ENCODE results near the gene TAF1C. TPM values are rescaled to one million over a fixed set of nuclear protein-coding genes. Genes with fewer than 3 reads are reported as not detected.

The TAF1C gene
- total and polyA plus RNA-seq, 2 of the 4 experiments (the other 2 are of a cell fraction), result 7.3 to 35.5 TPM

DNA sequence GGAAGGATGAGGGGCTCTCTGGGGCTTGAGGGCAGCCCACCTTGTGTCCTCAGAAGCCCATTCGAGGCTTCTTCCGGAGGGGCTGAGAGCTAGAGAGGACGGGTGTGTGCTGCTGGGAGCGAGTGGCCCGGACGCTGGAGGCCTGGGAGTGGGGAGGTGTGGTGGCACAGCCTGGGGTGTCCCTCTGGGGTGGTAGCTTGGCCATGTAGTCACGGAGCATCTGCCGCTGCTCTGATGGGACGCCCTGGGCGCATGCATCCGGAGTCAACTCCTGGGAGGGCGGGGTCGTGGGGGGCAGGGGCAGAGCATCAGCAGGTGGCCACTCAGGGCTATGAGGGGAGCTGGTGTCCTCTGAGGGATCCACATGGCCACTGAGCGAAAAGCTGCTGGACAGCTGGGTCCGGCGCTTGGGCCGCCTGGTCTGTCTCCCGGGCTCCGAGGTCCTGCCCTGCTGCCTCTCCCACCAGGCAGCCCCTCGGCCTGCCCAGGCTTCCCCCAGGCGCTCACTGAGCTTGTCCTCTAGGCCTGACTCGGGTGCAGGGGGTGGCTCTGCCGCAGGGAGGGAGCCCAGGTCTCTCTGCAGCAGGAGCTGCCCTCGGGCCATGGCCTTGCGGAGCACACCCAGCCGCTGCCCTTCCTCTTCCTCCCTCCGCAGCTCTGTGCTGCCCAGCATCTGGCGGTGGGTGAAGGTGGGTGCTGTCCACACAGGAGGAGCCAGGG is 7.8 kb downstream of the TAF1C start:
- DNase-seq (no peak), ATAC-seq (ENCODE audit: low read depth) (no peak)
- no peak overlapping the region for H4K91ac ChIP-seq (ENCODE audit: insufficient read depth, low read depth, low read length)
- H4K5ac ChIP-seq (ENCODE audit: low read depth, low read length), result no peak overlapping the region
- H2BK120ac ChIP-seq (ENCODE audit: low read depth, low read length), result no peak overlapping the region
- H3K4me1 ChIP-seq (ENCODE audit: control insufficient read depth, insufficient read depth, low read length), result peaks cover 15% of the 10 kb centered on the region
- peaks cover 22% of the 10 kb centered on the region for H4K20me1 ChIP-seq (ENCODE audit: insufficient read depth, low read length)
- H3K23ac ChIP-seq (ENCODE audit: low read depth, low read length), result no peak overlapping the region
- H3K4ac ChIP-seq (ENCODE audit: low read depth, low read length), result no peak overlapping the region
- H3K9me3 ChIP-seq (ENCODE audit: control insufficient read depth, insufficient read depth, low read length), result no peaks in the 10 kb centered on the region
- no peak overlapping the region for H3K56ac ChIP-seq (ENCODE audit: extremely low read depth, insufficient read depth, low read length)
- H3K4me2 ChIP-seq (ENCODE audit: low read depth, low read length), result no peak overlapping the region
- H2BK15ac ChIP-seq (ENCODE audit: low read depth, low read length), result no peak overlapping the region
- dilution Hi-C loops (cut with HindIII; ENCODE audit: low sequenced_read_pairs, unreplicated experiment), result no loop called here
- no peak overlapping the region for H3K4me3 ChIP-seq (ENCODE audit: insufficient read depth, low read depth, low read length)
- H3K79me1 ChIP-seq (ENCODE audit: low read depth in 1 of 2, low read length in 2 of 2), result peaks cover 7 to 34% of the 10 kb centered on the region in 2 experiments
- H3K9ac ChIP-seq (ENCODE audit: low read depth, low read length), result no peak overlapping the region
- peaks cover 51% of the 10 kb centered on the region for H3K36me3 ChIP-seq (ENCODE audit: control insufficient read depth, insufficient read depth, low read length)
- in situ Hi-C loops (cut with MboI; ENCODE audit: low sequenced_read_pairs), result loop anchor here (5.0 to 10.0 kb wide), 2 partner anchors 92 to 214 kb away; partner anchors contain the start of gene NECAB2
- H3K18ac ChIP-seq (ENCODE audit: low read depth, low read length), result no peak overlapping the region
- H3K14ac ChIP-seq (replicated peaks; ENCODE audit: low read depth, low read length), result no peak overlapping the region
- POLR2A ChIA-PET (ENCODE audit: unreplicated experiment), result interaction anchor here (0.8 kb wide), 1 partner anchor 128 kb away, joined by 3 read pairs; no protein-coding TSS in a partner anchor
- no TSS peak for BruUV-seq (replicated peaks)
- peak overlapping the region; percentile 57 for H2AK9ac ChIP-seq (replicated peaks; ENCODE audit: low read depth, low read length, poor library complexity)
- WGBS, 2 experiments (ENCODE audit: extremely low coverage in 2 of 2, insufficient read length in 1 of 2), result 86% methylated on average over 11 of the region's 28 CpGs; no CpG with 5 or more reads in 1 of the 2 experiments
- no peaks in the 10 kb centered on the region for H3K27me3 ChIP-seq (ENCODE audit: control insufficient read depth, insufficient read depth, low read length)
- H2AK5ac ChIP-seq (ENCODE audit: low read depth, low read length), result no peak overlapping the region
- no peak overlapping the region for H2BK20ac ChIP-seq (ENCODE audit: low read depth, low read length)
- H2AFZ ChIP-seq (replicated peaks; ENCODE audit: low read length, poor library complexity), result no peak overlapping the region
- no peak overlapping the region for H3K27ac ChIP-seq (ENCODE audit: insufficient read depth, low read length)
- no peak overlapping the region for H4K8ac ChIP-seq (ENCODE audit: low read depth in 2 of 2, low read length in 2 of 2)
- no peak overlapping the region for H2BK5ac ChIP-seq (ENCODE audit: low read depth, low read length, poor library complexity, severe bottlenecking)
- H3K9me1 ChIP-seq (ENCODE audit: insufficient read depth, low read length), result peaks cover 12% of the 10 kb centered on the region; the same call in 1 of the 2 replicates
- CTCF ChIA-PET, result interaction anchor here (0.9 kb wide), 3 partner anchors 8 to 129 kb away, joined by 3 to 4 read pairs (median 3); partner anchors contain the start of genes MBTPS1 and TAF1C
- intact Hi-C loops (cut with micrococcal nuclease), result loop anchor here (5.0 kb wide), 3 partner anchors 62 to 128 kb away; partner anchors contain the start of gene MBTPS1
- TF ChIP-seq, protein P1, sequence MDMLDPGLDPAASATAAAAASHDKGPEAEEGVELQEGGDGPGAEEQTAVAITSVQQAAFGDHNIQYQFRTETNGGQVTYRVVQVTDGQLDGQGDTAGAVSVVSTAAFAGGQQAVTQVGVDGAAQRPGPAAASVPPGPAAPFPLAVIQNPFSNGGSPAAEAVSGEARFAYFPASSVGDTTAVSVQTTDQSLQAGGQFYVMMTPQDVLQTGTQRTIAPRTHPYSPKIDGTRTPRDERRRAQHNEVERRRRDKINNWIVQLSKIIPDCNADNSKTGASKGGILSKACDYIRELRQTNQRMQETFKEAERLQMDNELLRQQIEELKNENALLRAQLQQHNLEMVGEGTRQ (IDR thresholded peaks at IDR 0.05; ENCODE audit: low read depth, low read length), result no peak
- TF ChIP-seq RAD21 (IDR thresholded peaks at IDR 0.05; ENCODE audit: low read length) (no peak), CHD1 (IDR thresholded peaks at IDR 0.05; ENCODE audit: low read depth, low read length) (no peak), MAZ (IDR thresholded peaks at IDR 0.05; ENCODE audit: borderline replicate concordance, low read depth, low read length) (no peak), CEBPB (IDR thresholded peaks at IDR 0.05; ENCODE audit: low read depth, low read length) (no peak), FOS (IDR thresholded peaks at IDR 0.05; ENCODE audit: low read depth, low read length) (no peak), NFE2L2 (IDR thresholded peaks at IDR 0.05; ENCODE audit: low read depth, low read length) (no peak), MXI1 (IDR thresholded peaks at IDR 0.05; ENCODE audit: borderline replicate concordance, low read depth, low read length) (no peak), POLR2A (IDR thresholded peaks at IDR 0.05; ENCODE audit: low read depth, low read length) (no peak), BHLHE40 (IDR thresholded peaks at IDR 0.05; ENCODE audit: low read depth, low read length) (no peak), MAFK (IDR thresholded peaks at IDR 0.05; ENCODE audit: low read depth, low read length) (no peak), SMC3 (IDR thresholded peaks at IDR 0.05; ENCODE audit: low read depth, low read length) (no peak), RFX5 (IDR thresholded peaks at IDR 0.05; ENCODE audit: low read depth, low read length) (no peak)
- TF ChIP-seq, protein P2, sequence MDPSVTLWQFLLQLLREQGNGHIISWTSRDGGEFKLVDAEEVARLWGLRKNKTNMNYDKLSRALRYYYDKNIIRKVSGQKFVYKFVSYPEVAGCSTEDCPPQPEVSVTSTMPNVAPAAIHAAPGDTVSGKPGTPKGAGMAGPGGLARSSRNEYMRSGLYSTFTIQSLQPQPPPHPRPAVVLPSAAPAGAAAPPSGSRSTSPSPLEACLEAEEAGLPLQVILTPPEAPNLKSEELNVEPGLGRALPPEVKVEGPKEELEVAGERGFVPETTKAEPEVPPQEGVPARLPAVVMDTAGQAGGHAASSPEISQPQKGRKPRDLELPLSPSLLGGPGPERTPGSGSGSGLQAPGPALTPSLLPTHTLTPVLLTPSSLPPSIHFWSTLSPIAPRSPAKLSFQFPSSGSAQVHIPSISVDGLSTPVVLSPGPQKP (IDR thresholded peaks at IDR 0.05; ENCODE audit: borderline replicate concordance, low read depth, low read length), result no peak
- TF ChIP-seq, protein P3, sequence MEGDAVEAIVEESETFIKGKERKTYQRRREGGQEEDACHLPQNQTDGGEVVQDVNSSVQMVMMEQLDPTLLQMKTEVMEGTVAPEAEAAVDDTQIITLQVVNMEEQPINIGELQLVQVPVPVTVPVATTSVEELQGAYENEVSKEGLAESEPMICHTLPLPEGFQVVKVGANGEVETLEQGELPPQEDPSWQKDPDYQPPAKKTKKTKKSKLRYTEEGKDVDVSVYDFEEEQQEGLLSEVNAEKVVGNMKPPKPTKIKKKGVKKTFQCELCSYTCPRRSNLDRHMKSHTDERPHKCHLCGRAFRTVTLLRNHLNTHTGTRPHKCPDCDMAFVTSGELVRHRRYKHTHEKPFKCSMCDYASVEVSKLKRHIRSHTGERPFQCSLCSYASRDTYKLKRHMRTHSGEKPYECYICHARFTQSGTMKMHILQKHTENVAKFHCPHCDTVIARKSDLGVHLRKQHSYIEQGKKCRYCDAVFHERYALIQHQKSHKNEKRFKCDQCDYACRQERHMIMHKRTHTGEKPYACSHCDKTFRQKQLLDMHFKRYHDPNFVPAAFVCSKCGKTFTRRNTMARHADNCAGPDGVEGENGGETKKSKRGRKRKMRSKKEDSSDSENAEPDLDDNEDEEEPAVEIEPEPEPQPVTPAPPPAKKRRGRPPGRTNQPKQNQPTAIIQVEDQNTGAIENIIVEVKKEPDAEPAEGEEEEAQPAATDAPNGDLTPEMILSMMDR (conservative IDR thresholded peaks at IDR 0.05; ENCODE audit: low read depth, low read length), result no peak
